ENCODE results near the gene CETN2.

Gene CETN2

GRCh38 chrX:152833378-152833777 lies 2.8 kb upstream of the CETN2 start:
- CTCF ChIA-PET: interaction anchor here (1.1 to 1.2 kb wide), 2 partner anchors 12 to 13 kb away, joined by 3 read pairs; no protein-coding TSS in a partner anchor
- TF ChIP-seq, protein P1, sequence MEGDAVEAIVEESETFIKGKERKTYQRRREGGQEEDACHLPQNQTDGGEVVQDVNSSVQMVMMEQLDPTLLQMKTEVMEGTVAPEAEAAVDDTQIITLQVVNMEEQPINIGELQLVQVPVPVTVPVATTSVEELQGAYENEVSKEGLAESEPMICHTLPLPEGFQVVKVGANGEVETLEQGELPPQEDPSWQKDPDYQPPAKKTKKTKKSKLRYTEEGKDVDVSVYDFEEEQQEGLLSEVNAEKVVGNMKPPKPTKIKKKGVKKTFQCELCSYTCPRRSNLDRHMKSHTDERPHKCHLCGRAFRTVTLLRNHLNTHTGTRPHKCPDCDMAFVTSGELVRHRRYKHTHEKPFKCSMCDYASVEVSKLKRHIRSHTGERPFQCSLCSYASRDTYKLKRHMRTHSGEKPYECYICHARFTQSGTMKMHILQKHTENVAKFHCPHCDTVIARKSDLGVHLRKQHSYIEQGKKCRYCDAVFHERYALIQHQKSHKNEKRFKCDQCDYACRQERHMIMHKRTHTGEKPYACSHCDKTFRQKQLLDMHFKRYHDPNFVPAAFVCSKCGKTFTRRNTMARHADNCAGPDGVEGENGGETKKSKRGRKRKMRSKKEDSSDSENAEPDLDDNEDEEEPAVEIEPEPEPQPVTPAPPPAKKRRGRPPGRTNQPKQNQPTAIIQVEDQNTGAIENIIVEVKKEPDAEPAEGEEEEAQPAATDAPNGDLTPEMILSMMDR (IDR thresholded peaks at IDR 0.05; ENCODE audit: control extremely low read depth, extremely low read depth, low read depth, missing control alignments): no peak
- DNase-seq (ENCODE audit: extremely low spot score): no peak
- POLR2A ChIA-PET: no interaction called here

- DNase-seq (ENCODE audit: extremely low spot score): no peak
- ChIA-PET POLR2A (no interaction called here), CTCF (interaction anchor here (1.1 to 1.2 kb wide), 2 partner anchors 11 to 13 kb away, joined by 3 read pairs; no protein-coding TSS in a partner anchor)
- TF ChIP-seq, protein P1 (IDR thresholded peaks at IDR 0.05; ENCODE audit: control extremely low read depth, extremely low read depth, low read depth, missing control alignments): no peak
These were observed 2.0 kb upstream of the CETN2 start for GRCh38 chrX:152832520-152832919.

DNA sequence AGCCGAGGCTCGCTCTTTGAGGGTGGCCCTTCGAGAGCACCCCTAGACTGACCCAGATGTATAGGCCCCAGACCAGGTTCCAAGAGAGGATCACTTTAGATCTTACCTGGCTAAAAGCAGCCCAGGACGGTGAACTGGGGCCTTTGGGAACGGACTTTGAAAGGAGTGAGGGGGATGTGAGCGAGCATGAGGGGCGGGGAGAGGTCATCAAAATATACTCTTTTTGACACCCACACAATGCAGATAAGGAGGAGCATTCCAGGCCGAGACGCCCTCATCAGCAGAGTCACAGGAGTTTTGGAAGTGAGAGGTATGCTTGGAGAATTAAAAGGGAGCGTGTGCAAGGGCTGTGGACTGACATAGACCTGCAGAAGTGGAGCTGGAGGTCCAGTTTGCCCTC lies 834 bp upstream of the CETN2 start:
- POLR2A ChIA-PET: no interaction called here
- CTCF ChIA-PET: interaction anchor here (3.0 kb wide), 1 partner anchor 10 kb away, joined by 8 read pairs; no protein-coding TSS in a partner anchor

DNA sequence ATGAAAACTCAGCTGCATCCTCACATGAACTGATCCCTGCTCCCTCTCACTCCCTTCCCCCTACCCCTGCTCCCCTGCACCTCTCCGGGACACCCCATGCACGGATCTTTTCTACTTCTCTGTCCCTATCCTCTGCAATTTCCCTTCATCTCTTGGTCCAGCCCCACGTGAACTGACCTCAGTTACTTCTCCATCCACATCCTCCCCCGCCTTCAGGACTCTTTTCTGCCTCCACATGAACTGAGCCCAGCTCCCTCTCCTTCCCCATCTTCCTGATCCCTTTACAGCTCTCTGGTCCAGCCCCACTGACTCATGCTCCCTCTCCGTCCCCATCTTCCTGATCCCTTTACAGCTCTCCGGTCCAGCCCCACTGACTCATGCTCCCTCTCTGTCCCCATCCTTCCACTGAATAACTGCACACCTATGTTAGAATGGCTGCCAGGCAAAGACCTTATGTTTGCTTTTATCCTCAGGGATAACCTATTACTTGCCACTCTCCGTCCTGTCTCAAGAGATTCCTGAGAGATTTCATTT lies 5.6 kb downstream of the CETN2 start:
- no peak for DNase-seq (ENCODE audit: extremely low spot score)
- TF ChIP-seq, protein P1 (IDR thresholded peaks at IDR 0.05; ENCODE audit: control extremely low read depth, extremely low read depth, low read depth, missing control alignments): no peak
- POLR2A ChIA-PET: no interaction called here

More for the DNA sequence above, 834 bp upstream of the CETN2 start:
- TF ChIP-seq, protein P1 (IDR thresholded peaks at IDR 0.05; ENCODE audit: control extremely low read depth, extremely low read depth, low read depth, missing control alignments): no peak
- DNase-seq (ENCODE audit: extremely low spot score): no peak

GRCh38 chrX:152823657-152824056 lies 6.9 kb downstream of the CETN2 start:
- DNase-seq (ENCODE audit: extremely low spot score): no peak
- CTCF ChIA-PET: no interaction called here
- POLR2A ChIA-PET: no interaction called here
- TF ChIP-seq, protein P1 (IDR thresholded peaks at IDR 0.05; ENCODE audit: control extremely low read depth, extremely low read depth, low read depth, missing control alignments): no peak

More for the DNA sequence above, 5.6 kb downstream of the CETN2 start:
- CTCF ChIA-PET: no interaction called here

DNA sequence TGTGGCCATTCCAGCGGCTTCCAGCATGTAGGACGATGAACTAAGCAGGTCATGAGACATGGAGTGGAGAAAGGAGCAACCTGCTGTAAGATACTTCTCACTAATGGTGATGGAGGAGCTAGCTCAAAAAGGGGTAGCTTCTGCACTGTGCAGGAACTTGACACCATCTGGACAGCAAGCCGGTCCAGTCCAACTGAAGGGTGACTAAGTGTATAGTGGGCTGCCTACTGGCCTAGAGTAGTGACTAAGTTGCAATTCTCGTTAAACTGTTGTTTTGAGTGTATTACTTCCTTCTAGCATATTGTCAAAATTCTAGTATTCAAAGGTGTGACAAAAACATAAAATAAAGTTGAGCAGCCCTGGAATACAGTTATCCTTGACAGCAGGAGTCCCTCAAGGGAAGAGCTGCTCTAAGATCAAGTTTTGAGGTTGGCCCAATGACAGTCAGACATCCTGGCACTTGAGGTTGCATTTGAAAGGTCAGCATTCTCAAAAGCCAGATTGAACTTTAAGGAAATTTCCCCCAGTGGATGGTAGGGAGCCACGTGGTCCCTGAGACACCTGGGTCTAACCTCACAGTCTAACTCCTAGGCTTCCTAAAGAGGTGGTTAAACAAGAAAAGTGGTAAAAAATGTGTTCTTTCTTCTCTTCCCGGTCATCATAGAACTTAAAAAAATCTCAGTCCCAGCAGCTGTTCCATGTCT lies 8.0 kb downstream of the CETN2 start:
- TF ChIP-seq, protein P1 (IDR thresholded peaks at IDR 0.05; ENCODE audit: control extremely low read depth, extremely low read depth, low read depth, missing control alignments): no peak
- ChIA-PET CTCF (interaction anchor here (0.6 to 1.5 kb wide), 3 partner anchors 8 to 1070 kb away, joined by 3 to 4 read pairs (median 3); no protein-coding TSS in a partner anchor), POLR2A (interaction anchor here (0.5 kb wide), 1 partner anchor 1258 kb away, joined by 3 read pairs; no protein-coding TSS in a partner anchor)
- no peak for DNase-seq (ENCODE audit: extremely low spot score)

Measured in GM10248 (cell line).